ENCODE results near the gene RAB37. TPM values are rescaled to one million over a fixed set of nuclear protein-coding genes. Genes with fewer than 3 reads are reported as not detected.
A peak's percentile ranks its signal among the peaks of the same experiment; 100 is the strongest.

RAB37 gene
- total RNA-seq, 1 experiment from 2014 or later, result 2.5 TPM

GRCh38 chr17:74750039-74750326 lies 12.9 kb downstream of the RAB37 start:
- Mint-ChIP-seq H3K9me3 (no peaks in the 10 kb centered on the region), H3K36me3 (ENCODE audit: insufficient read depth in 1 of 3, low read depth in 3 of 3) (peaks cover 12 to 24% (median 17%) of the 10 kb centered on the region in 3 experiments), H3K4me1 (peaks cover 55 to 64% of the 10 kb centered on the region in 2 experiments)

More at GRCh38 chr17:74750039-74750326, 12.9 kb downstream of the RAB37 start:
- no peak overlapping the region for H4K5ac ChIP-seq (ENCODE audit: insufficient read length, low read depth, low read length)
- H4K20me1 ChIP-seq (ENCODE audit: control insufficient read depth, insufficient read depth, insufficient read length), result no peaks in the 10 kb centered on the region
- H3K27me3 ChIP-seq (ENCODE audit: insufficient read depth, low read length), result no peaks in the 10 kb centered on the region
- no peaks in the 10 kb centered on the region for H3K9me3 ChIP-seq (ENCODE audit: control insufficient read depth, low read depth, low read length)
- Mint-ChIP-seq H3K4me3 (peak overlapping the region; percentile 89 to 93), H3K27me3 (ENCODE audit: low read depth) (peaks cover 2% of the 10 kb centered on the region), H3K27ac (no peak overlapping the region)
- peaks cover 4% of the 10 kb centered on the region for H3K79me1 ChIP-seq (ENCODE audit: insufficient read depth, low read depth, low read length, poor library complexity, severe bottlenecking)
- no peak overlapping the region for H3K23ac ChIP-seq (ENCODE audit: insufficient read length, low read depth, low read length)
- H2BK5ac ChIP-seq (ENCODE audit: insufficient read length, low read length), result no peak overlapping the region
- peak overlapping the region; percentile 6 for H3K9ac ChIP-seq (ENCODE audit: extremely low read depth, insufficient read length, low read length)
- no peak overlapping the region for H3K14ac ChIP-seq (ENCODE audit: insufficient read depth, low read length)
- H2BK12ac ChIP-seq (ENCODE audit: insufficient read length, low read depth, low read length), result no peak overlapping the region
- H2BK120ac ChIP-seq (ENCODE audit: low read depth, low read length, poor library complexity, severe bottlenecking), result no peak overlapping the region
- peak overlapping the region; percentile 69 for H3K4me2 ChIP-seq (ENCODE audit: insufficient read depth, insufficient read length, low read length)
- no peak overlapping the region for H3K56ac ChIP-seq (ENCODE audit: insufficient read length, low read depth, low read length)
- H3K4me1 ChIP-seq (ENCODE audit: insufficient read depth, low read length), result peaks cover 11% of the 10 kb centered on the region
- peaks cover 9% of the 10 kb centered on the region for H3K23me2 ChIP-seq (ENCODE audit: insufficient read length, low read depth, low read length, poor library complexity, severe bottlenecking)
- no peak overlapping the region for H2AFZ ChIP-seq (ENCODE audit: low read length)
- H3K79me2 ChIP-seq (ENCODE audit: insufficient read depth, low read length), result peaks cover 10% of the 10 kb centered on the region; the same call in 1 of the 2 replicates
- no peak overlapping the region for H4K8ac ChIP-seq (replicated peaks; ENCODE audit: insufficient read length, low read depth, low read length)
- no peak overlapping the region for H2BK15ac ChIP-seq (ENCODE audit: low read depth, low read length)
- no peak overlapping the region for H3K4ac ChIP-seq (ENCODE audit: low read depth, low read length)
- TF ChIP-seq, protein P1, sequence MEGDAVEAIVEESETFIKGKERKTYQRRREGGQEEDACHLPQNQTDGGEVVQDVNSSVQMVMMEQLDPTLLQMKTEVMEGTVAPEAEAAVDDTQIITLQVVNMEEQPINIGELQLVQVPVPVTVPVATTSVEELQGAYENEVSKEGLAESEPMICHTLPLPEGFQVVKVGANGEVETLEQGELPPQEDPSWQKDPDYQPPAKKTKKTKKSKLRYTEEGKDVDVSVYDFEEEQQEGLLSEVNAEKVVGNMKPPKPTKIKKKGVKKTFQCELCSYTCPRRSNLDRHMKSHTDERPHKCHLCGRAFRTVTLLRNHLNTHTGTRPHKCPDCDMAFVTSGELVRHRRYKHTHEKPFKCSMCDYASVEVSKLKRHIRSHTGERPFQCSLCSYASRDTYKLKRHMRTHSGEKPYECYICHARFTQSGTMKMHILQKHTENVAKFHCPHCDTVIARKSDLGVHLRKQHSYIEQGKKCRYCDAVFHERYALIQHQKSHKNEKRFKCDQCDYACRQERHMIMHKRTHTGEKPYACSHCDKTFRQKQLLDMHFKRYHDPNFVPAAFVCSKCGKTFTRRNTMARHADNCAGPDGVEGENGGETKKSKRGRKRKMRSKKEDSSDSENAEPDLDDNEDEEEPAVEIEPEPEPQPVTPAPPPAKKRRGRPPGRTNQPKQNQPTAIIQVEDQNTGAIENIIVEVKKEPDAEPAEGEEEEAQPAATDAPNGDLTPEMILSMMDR (conservative IDR thresholded peaks at IDR 0.05), result no peak
- no peak overlapping the region for H4K91ac ChIP-seq (ENCODE audit: insufficient read length, low read depth, low read length)
- no peak overlapping the region for H3T11ph ChIP-seq (ENCODE audit: low read length)
- no peak overlapping the region for H3K18ac ChIP-seq (ENCODE audit: insufficient read length, low read depth, low read length)
- H3K27ac ChIP-seq (ENCODE audit: insufficient read length, low read depth, low read length), result no peak overlapping the region
- H2AK5ac ChIP-seq (ENCODE audit: insufficient read length, low read length), result no peak overlapping the region
- DNase-seq, result no peak
- no CpG with 5 or more reads among the region's 6 CpGs for WGBS (ENCODE audit: extremely low coverage, insufficient read length, low lambda C conversion rate)
- no peak overlapping the region for H2BK20ac ChIP-seq (ENCODE audit: low read depth, low read length, poor library complexity, severe bottlenecking)

Measured in H9 (cell line).